Gastrocnemius medialis (tissue), 4 donors: ENCODE data around the gene DSE. TPM values are rescaled to one million over a fixed set of nuclear protein-coding genes. Genes with fewer than 3 reads are reported as not detected.
"Not testable (repeated sequence)": the region's sequence is repeated elsewhere in the genome, so short reads cannot be mapped to it uniquely, and the experiment has no call there.

ENCODE experiments used
- ATAC-seq, 2 donors: fragments of 150-250 bp; one replicate each; pipeline ENCODE4 v1.9.1; 2016
- DNase-seq, 2 donors: peaks; one replicate each; pipeline ENCODE4 v3.0.0-alpha.2; 2019
- H3K27ac ChIP-seq, 4 donors: fragments of 200-600 bp; sonication (generic); 1 replicate in 1 of 4; 2 replicates in 3 of 4; pipeline ENCODE4 v1.5.1; 2016 to 2018; ENCODE audit warnings: mild to moderate bottlenecking in 2 of 4, moderate library complexity in 1 of 4
- H3K27me3 ChIP-seq, 3 donors: fragments of 200-600 bp; sonication (generic) in 2 of 3; 1 replicate in 1 of 3; 2 replicates in 2 of 3; pipeline versions ENCODE4 v1.5.1 to v1.6.0; 2016 to 2019; ENCODE audit warnings: mild to moderate bottlenecking in 1 of 3, moderate library complexity in 1 of 3
- H3K36me3 ChIP-seq, 2 donors: fragments of 200-600 bp; sonication (generic) in 1 of 2; one replicate each; pipeline ENCODE4 v1.5.1; 2017 to 2018
- H3K4me1 ChIP-seq, 2 donors: fragments of 200-600 bp; sonication (generic) in 1 of 2; one replicate each; pipeline ENCODE4 v1.5.1; 2016 to 2017; ENCODE audit warnings: mild to moderate bottlenecking in 2 of 2
- H3K4me3 ChIP-seq, 4 donors: fragments of 200-600 bp; sonication (generic) in 3 of 4; 1 replicate in 1 of 4; 2 replicates in 3 of 4; pipeline ENCODE4 v1.5.1; 2016 to 2019; ENCODE audit warnings: mild to moderate bottlenecking in 2 of 4
- H3K9me3 ChIP-seq, 3 donors: fragments of 200-600 bp; sonication (generic) in 2 of 3; 1 replicate in 1 of 3; 2 replicates in 2 of 3; pipeline ENCODE4 v1.5.1; 2016 to 2019
- CTCF ChIP-seq, 5 experiments: fragments of 450-650 bp in 3 of 5; fragments of 200-600 bp in 2 of 5; sonication (generic) in 2 of 5; IDR thresholded peaks in 4 of 5; conservative IDR thresholded peaks in 1 of 5; 1 replicate in 4 of 5; 2 replicates in 1 of 5; pipeline ENCODE4 v1.5.1; 2016 to 2019; ENCODE audit warnings: antibody characterized with exemption in 5 of 5, mild to moderate bottlenecking in 3 of 5, moderate library complexity in 3 of 5
- POLR2A ChIP-seq, 2 donors: fragments of 450-650 bp; IDR thresholded peaks; one replicate each; pipeline ENCODE4 v1.6.1; 2017; ENCODE audit warnings: antibody characterized with exemption in 2 of 2, mild to moderate bottlenecking in 2 of 2, moderate library complexity in 2 of 2
- in situ Hi-C, 4 donors: fragments of 200-750 bp; cut with MboI; loops; one replicate each; pipeline versions ENCODE4 v1.15.0 to v1.8.0; 2017; ENCODE audit warnings: low sequenced_read_pairs in 4 of 4
- intact Hi-C: fragments of 100-400 bp; cut with DNase I; formaldehyde crosslinking; loops from one replicate; pipeline ENCODE4 v1.15.1; 2023; ENCODE audit warnings: low total_unique reads
- total RNA-seq, 4 donors: library from RNA; depleted of rRNA; stranded (reverse); fragments of >200 nt; gene quantifications; one replicate each; pipeline versions ENCODE4 v1.1.0 to v1.2.3, GENCODE V29; 2016

DSE gene
- total RNA-seq, 4 donors from 2014 or later = 9.6 to 14.8 (median 11.8) TPM

DNA sequence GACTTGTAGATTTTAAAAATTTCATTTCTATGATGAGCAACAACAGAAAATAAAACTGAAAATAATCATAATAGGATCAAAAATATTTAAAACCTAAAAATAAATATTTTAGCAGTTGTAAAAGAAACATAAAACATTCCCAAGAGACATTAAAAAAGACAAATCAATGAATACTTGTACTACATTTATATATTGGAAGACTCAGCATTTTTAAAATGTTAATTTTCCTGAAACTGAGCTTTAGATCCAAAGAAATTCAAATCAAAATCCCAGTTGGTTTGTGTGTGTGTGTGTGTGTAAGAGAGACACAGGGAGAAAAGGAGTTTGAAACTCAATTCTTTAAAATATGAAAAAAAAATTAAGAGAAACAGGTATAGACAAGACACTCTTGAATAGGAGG lies 38.7 kb upstream of the DSE start:
- Histone ChIP-seq H3K9me3 (no peaks in the 10 kb centered on the region), H3K36me3 (no peaks in the 10 kb centered on the region), H3K4me1 (peaks cover 13 to 15% of the 10 kb centered on the region in 2 donors), H3K27ac (no peak overlapping the region), H3K4me3 (no peak overlapping the region), H3K27me3 (no peaks in the 10 kb centered on the region)
- ATAC-seq (no peak), DNase-seq (no peak)
- TF ChIP-seq CTCF (IDR thresholded peaks at IDR 0.05 in 4 of 5, conservative IDR thresholded peaks at IDR 0.05 in 1 of 5) (no peak), POLR2A (IDR thresholded peaks at IDR 0.05) (no peak)
- in situ Hi-C loops = no loop called here
- intact Hi-C loops = no loop called here

- in situ Hi-C loops, H3K4me3 ChIP-seq, H3K27me3 ChIP-seq, H3K27ac ChIP-seq, DNase-seq, H3K9me3 ChIP-seq, intact Hi-C loops, H3K4me1 ChIP-seq, ATAC-seq, H3K36me3 ChIP-seq: not testable (repeated sequence)
Observed at GRCh38 chr6:116334638-116335409, 35.9 kb upstream of the DSE start.

- no peak for ATAC-seq
- TF ChIP-seq CTCF (IDR thresholded peaks at IDR 0.05 in 4 of 5, conservative IDR thresholded peaks at IDR 0.05 in 1 of 5) (no peak), POLR2A (IDR thresholded peaks at IDR 0.05) (no peak)
- Histone ChIP-seq H3K27me3 (no peaks in the 10 kb centered on the region), H3K9me3 (no peaks in the 10 kb centered on the region), H3K27ac (no peak overlapping the region), H3K4me1 (no peaks in the 10 kb centered on the region), H3K4me3 (no peak overlapping the region), H3K36me3 (no peaks in the 10 kb centered on the region)
- intact Hi-C loops (no loop called here), in situ Hi-C loops (no loop called here)
- no peak for DNase-seq
Observed at GRCh38 chr6:116335612-116336215, 35.0 kb upstream of the DSE start.

DNA sequence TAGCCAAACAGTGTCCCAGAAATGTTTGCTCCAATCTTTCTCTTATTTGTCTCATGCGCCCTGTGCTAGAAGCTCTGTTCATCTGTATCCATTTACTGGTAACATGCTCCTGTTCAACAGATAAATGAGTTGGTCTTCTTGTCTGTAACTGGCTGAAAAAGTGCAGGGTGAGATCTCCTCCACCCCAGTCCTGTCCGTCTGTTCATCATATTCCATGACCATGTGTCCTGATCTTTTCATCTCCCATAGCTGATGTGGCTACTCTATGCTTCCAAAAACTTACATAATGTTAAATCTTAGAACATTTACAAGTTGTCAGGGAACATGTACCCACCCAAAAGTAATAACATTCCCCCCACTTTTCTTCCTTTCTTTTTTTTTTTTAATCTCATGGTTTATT lies 31.8 kb upstream of the DSE start:
- H3K4me1 ChIP-seq = no peaks in the 10 kb centered on the region
- H3K36me3 ChIP-seq = no peaks in the 10 kb centered on the region
- intact Hi-C loops = no loop called here
- TF ChIP-seq POLR2A (IDR thresholded peaks at IDR 0.05) = no peak
- TF ChIP-seq CTCF (IDR thresholded peaks at IDR 0.05 in 4 of 5, conservative IDR thresholded peaks at IDR 0.05 in 1 of 5) = no peak
- no peak overlapping the region for H3K27ac ChIP-seq
- H3K4me3 ChIP-seq = no peak overlapping the region
- no peaks in the 10 kb centered on the region for H3K27me3 ChIP-seq
- no peak for DNase-seq
- no peaks in the 10 kb centered on the region for H3K9me3 ChIP-seq
- in situ Hi-C loops = no loop called here
- ATAC-seq = no peak

GRCh38 chr6:116340625-116341024 lies 30.1 kb upstream of the DSE start:
- intact Hi-C loops, H3K36me3 ChIP-seq, H3K27ac ChIP-seq, H3K9me3 ChIP-seq, H3K27me3 ChIP-seq, H3K4me3 ChIP-seq, H3K4me1 ChIP-seq, DNase-seq, ATAC-seq, in situ Hi-C loops: not testable (repeated sequence)
